Calu3 (cell line): Measurements from ENCODE around the gene CASTOR1. TPM values are rescaled to one million over a fixed set of nuclear protein-coding genes. Genes with fewer than 3 reads are reported as not detected.
A peak's percentile ranks its signal among the peaks of the same experiment; 100 is the strongest.

Experiments
- BruUV-seq: library from RNA; stranded (reverse); fragments of 400-500 nt; replicated peaks from 2 replicates; lab custom pipeline; 2021; lab: Mats Ljungman, UMichigan
- CTCF ChIA-PET: fragments of 300-600 bp; sonication (Branson Sonifier 250); formaldehyde crosslinking; loops from one replicate; lab custom pipeline; 2022; ENCODE audit warnings: antibody characterized with exemption; lab: Charles Lee
- DNase-seq: peaks from one replicate; pipeline ENCODE4 v3.0.0; 2022
- H3K27ac Mint-ChIP-seq: one replicate; pipeline ENCODE4 v1.8.0; 2022; ENCODE audit warnings: mixed read lengths; ENCODE audit not compliant: unreplicated experiment
- H3K27me3 Mint-ChIP-seq: one replicate; pipeline ENCODE4 v1.8.0; 2022; ENCODE audit warnings: mixed read lengths; ENCODE audit not compliant: unreplicated experiment
- H3K36me3 Mint-ChIP-seq: one replicate; pipeline ENCODE4 v1.8.0; 2022; ENCODE audit warnings: mild to moderate bottlenecking, moderate library complexity, mixed read lengths; ENCODE audit not compliant: insufficient read depth, unreplicated experiment
- H3K4me1 Mint-ChIP-seq: one replicate; pipeline ENCODE4 v1.8.0; 2022; ENCODE audit warnings: mild to moderate bottlenecking, low read depth, mixed read lengths; ENCODE audit not compliant: unreplicated experiment
- H3K4me3 Mint-ChIP-seq: one replicate; pipeline ENCODE4 v1.8.0; 2022; ENCODE audit warnings: mild to moderate bottlenecking, low read depth, moderate library complexity, mixed read lengths; ENCODE audit not compliant: unreplicated experiment
- H3K9me3 Mint-ChIP-seq: one replicate; pipeline ENCODE4 v1.8.0; 2022; ENCODE audit warnings: low read depth, mixed read lengths; ENCODE audit not compliant: unreplicated experiment
- intact Hi-C: fragments of 100-400 bp; cut with micrococcal nuclease; formaldehyde crosslinking; loops from one replicate; pipeline ENCODE4 v1.10.0; 2022; ENCODE audit not compliant: unreplicated experiment
- total RNA-seq: library from RNA; stranded (reverse); gene quantifications from 2 replicates; pipeline ENCODE4 v1.2.3, GENCODE V29; 2022
- TF ChIP-seq, protein P1 (sequence below): fragments of 200-600 bp; IDR thresholded peaks from one replicate; pipeline ENCODE4 v1.8.0; 2022; ENCODE audit warnings: antibody characterized with exemption; ENCODE audit not compliant: unreplicated experiment

Gene CASTOR1
- total RNA-seq, 1 experiment from 2014 or later = 14.2 TPM

DNA sequence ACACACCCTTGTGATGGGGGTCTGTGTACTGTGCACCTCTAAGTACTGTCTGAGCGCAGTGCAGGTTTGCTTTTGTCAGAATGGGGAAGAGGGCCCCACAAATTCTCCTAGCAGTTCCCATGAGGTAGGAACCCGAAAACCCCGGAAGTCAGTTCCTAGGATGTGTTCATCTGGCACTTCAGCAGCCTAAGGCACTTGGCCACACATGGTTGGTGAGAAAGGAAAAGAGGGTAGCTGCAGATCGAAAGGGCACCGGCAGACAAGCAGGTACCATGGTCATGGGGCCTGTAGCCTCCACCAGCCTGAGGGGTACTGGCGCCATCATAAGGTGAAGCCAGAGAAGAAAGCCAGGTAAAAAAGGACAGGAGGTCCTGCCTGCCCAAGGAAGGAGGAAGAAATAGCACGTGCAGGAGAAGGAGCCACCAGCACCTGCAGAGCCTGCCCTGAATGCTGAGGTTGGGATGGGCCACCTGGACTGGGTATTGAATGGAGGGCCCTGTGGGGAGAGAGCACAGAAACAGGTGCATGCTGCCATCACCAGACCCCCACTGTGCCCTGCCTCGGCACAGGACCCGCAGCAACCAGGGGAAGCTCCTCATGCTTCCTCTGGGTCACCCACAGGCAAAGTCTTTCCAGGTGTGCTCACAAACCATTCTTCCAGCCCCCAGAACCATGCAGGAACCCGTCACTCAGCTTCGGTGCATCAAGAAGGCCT, 8.1 kb upstream of the CASTOR1 start:
- no TSS peak for BruUV-seq
- H3K27ac Mint-ChIP-seq = peak overlapping the region; percentile 39

DNA sequence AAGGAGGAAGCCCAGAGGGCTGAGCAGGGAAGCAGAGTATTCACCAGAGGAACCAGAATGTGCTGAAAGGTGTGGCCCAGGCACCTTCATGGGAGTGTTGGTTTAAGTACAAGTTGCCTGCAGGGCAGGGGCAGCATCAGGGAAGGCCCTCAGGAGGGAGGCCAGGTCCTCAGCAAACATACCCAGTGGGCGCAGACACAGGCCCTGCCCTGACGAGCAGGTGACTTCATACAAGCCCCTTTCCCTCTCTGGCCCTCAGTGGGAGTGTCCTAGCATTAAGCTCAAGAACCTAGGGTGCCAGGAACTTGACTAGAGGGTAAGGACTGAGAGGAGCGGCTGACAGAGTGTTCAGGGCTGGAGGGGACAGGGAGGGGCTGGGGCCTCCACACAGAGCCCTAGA, 7.5 kb upstream of the CASTOR1 start:
- Mint-ChIP-seq H3K9me3 (no peaks in the 10 kb centered on the region), H3K27ac (peak overlapping the region; percentile 39), H3K36me3 (peaks cover 56% of the 10 kb centered on the region), H3K4me1 (peaks cover 31% of the 10 kb centered on the region), H3K4me3 (no peak overlapping the region), H3K27me3 (no peaks in the 10 kb centered on the region)
- TF ChIP-seq, protein P1, sequence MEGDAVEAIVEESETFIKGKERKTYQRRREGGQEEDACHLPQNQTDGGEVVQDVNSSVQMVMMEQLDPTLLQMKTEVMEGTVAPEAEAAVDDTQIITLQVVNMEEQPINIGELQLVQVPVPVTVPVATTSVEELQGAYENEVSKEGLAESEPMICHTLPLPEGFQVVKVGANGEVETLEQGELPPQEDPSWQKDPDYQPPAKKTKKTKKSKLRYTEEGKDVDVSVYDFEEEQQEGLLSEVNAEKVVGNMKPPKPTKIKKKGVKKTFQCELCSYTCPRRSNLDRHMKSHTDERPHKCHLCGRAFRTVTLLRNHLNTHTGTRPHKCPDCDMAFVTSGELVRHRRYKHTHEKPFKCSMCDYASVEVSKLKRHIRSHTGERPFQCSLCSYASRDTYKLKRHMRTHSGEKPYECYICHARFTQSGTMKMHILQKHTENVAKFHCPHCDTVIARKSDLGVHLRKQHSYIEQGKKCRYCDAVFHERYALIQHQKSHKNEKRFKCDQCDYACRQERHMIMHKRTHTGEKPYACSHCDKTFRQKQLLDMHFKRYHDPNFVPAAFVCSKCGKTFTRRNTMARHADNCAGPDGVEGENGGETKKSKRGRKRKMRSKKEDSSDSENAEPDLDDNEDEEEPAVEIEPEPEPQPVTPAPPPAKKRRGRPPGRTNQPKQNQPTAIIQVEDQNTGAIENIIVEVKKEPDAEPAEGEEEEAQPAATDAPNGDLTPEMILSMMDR = no peak
- CTCF ChIA-PET = no interaction called here
- DNase-seq = no peak
- no TSS peak for BruUV-seq
- intact Hi-C loops = no loop called here

More for the DNA sequence above, 8.1 kb upstream of the CASTOR1 start:
- no peak for DNase-seq
- peaks cover 37% of the 10 kb centered on the region for H3K4me1 Mint-ChIP-seq
- H3K27me3 Mint-ChIP-seq = no peaks in the 10 kb centered on the region
- CTCF ChIA-PET = interaction anchor here (1.0 to 2.3 kb wide), 7 partner anchors 8 to 147 kb away, joined by 3 to 45 read pairs (median 6); partner anchors contain the start of genes CASTOR1, RNF215 and TBC1D10A
- H3K36me3 Mint-ChIP-seq = peaks cover 58% of the 10 kb centered on the region
- TF ChIP-seq, protein P1 = no peak
- H3K9me3 Mint-ChIP-seq = no peaks in the 10 kb centered on the region
- intact Hi-C loops = no loop called here
- H3K4me3 Mint-ChIP-seq = no peak overlapping the region

DNA sequence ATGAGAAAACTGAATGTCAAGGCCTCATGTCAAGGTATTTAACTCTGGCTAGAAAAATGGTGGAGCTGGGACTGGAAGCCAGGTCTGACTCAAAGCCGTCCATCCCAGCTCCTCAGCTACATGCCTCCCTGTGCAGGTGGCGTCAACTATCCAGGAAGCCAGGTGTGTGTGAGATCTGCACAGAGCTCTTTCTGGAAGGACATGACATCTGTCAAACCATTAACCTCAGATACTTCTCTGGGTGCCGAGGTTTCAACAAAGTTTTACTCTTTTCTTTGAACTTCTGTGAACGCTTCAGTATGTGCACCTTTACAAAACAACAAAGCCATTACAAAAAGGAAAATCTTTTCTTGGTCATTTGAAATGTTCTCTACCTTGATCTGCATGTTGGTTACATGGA, 7.0 kb upstream of the CASTOR1 start:
- TF ChIP-seq, protein P1 = no peak
- CTCF ChIA-PET = interaction anchor here (0.5 kb wide), 1 partner anchor 481 kb away, joined by 3 read pairs; no protein-coding TSS in a partner anchor
- no peaks in the 10 kb centered on the region for H3K27me3 Mint-ChIP-seq

DNA sequence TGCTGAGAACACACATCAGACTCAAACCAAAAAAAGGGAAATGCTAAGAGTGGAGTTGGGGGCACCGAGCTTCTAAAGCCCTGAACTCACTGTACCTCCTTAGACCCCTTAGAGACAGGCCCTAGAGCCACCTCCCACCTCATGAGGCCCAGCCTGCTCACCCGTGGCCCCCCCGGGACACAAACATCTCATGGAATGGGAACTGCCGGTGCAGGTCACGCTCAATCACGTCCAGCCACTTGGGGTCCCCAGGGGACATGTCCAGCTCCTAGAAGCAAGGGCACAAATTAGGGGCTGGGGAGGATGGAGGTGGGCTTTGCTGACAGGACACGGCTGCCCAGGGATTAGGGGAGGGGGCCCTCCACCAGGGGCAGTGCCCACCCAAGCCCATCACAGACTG, 6.3 kb upstream of the CASTOR1 start:
- Mint-ChIP-seq H3K9me3 (no peaks in the 10 kb centered on the region), H3K4me3 (no peak overlapping the region), H3K36me3 (peaks cover 52% of the 10 kb centered on the region), H3K4me1 (peaks cover 22% of the 10 kb centered on the region), H3K27ac (no peak overlapping the region), H3K27me3 (no peaks in the 10 kb centered on the region)
- CTCF ChIA-PET = interaction anchor here (0.5 kb wide), 1 partner anchor 482 kb away, joined by 3 read pairs; no protein-coding TSS in a partner anchor
- intact Hi-C loops = no loop called here
- TF ChIP-seq, protein P1 = no peak
- BruUV-seq = no TSS peak
- DNase-seq = no peak

More for the DNA sequence above, 7.0 kb upstream of the CASTOR1 start:
- no TSS peak for BruUV-seq
- peaks cover 59% of the 10 kb centered on the region for H3K36me3 Mint-ChIP-seq
- no peak overlapping the region for H3K4me3 Mint-ChIP-seq
- no peak for DNase-seq
- intact Hi-C loops = no loop called here
- H3K9me3 Mint-ChIP-seq = no peaks in the 10 kb centered on the region
- peaks cover 26% of the 10 kb centered on the region for H3K4me1 Mint-ChIP-seq
- H3K27ac Mint-ChIP-seq = no peak overlapping the region
